GM19372 (cell line): ENCODE results near the gene DHX15.
"Not testable (repeated sequence)": the region's sequence is repeated elsewhere in the genome, so short reads cannot be mapped to it uniquely, and the experiment has no call there.

Source experiments
- ATAC-seq: cut with Tn5 transposase; IDR thresholded peaks from one replicate; pipeline ENCODE4 v1.9.1; 2021; ENCODE audit warnings: mild to moderate bottlenecking, low read depth, moderate library complexity; ENCODE audit not compliant: unreplicated experiment

DHX15 gene

DNA sequence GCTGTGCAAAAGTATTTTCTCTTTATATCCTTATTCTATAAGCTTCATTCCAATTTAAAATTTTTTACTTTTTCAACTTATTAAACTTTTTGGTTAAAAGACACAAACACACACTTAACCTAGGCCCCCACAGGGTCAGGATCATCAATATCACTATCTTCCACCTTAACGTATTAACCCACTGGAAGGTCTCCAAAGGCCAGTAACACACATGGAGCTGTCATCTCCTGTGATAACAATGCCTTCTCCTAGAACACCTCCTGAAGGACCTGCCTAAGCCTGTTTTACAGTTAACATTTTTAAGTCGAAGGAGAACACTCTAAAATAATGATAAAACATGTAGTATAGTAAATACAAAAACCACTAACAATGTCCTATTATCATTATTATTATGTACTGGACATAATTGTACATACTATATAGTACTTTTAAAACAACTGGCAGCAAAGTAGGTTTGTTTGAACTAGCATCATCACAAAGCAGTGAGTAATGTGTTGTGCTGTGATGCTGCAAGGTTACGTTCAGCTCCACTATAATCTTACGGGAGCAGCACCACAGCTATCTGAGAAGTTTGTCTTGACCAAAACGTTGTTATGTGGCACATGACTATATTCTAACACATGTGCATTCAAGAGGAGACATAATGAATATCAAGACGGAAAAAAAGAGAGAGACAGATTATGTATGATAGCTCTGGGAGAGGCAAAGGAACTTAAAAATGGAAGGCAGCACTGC lies 33.7 kb downstream of the DHX15 start:
- no peak for ATAC-seq

GRCh38 chr4:24547979-24548378 lies 36.4 kb downstream of the DHX15 start:
- no peak for ATAC-seq

DNA sequence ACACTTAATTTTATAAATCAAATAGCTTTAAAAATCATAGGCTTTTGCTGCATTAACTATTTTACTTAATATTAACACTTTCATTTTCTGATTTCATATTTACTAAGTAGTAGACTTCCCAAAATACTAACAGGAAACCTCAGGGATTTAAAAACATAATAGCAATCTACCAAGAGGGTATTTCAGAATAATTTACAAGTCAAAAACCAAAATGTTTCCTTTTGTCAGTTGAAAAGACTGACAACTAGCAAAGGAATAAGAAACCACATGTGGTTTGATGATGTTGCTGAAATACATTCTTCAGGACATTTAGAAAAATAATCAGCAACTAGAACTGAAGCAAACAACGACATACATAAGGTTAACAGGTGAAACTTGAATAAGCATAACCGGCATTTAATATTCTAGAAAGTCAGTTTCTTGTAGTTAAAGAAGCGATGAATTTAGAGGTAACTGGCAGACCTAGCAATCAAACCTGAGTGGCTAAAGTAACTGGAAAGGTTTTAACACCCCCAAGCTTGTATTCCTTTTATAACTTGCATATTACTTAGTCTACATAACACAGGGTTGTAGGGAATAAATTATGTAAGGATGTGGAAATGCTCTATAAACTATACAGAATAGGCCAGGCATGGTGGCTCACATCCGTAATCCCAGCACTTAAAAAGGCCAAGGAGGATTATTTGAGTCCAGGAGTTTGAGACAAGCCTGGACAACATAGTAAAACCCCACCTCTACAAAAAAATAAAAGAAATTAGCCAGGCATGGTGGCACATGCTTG lies 40.0 kb downstream of the DHX15 start:
- ATAC-seq = no peak

DNA sequence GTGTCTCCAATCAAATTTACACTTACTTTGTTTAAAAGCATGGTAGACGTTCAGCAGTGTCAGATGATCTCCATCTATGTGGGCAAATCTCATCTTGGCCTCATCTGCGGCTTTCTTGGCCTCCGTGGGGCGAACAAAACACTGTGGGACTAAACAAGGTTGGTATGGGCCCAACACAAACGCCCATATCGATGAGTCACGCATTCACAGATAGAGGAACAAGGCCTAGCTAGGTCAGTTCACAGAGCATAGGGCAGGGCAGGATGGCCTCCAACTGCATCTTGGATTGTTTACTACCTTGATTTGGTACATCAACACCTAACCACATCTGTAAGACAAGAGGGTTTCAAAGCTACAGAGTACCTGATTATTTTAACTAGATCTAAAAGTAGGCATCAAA lies 47.3 kb downstream of the DHX15 start:
- ATAC-seq = no peak

GRCh38 chr4:24535399-24535798 lies 49.0 kb downstream of the DHX15 start:
- no peak for ATAC-seq

DNA sequence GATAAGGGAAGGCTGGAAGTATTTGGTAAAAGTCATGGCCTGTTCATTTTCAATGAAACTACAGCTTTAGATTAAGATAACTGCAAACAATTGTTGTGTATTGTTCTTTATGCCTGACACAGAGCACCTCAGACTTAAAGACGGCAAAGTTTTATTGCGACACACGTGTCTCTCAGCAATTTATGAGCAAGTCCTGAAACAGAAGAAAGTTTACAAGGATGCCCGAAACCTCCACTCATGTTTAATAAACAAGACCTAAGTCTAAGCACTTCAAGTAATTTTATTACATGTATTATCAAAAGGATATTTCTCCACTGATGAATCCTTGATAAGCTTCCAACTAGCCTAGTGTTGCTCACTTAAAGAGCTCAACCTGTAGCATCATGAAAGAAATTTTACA lies 51.0 kb downstream of the DHX15 start:
- ATAC-seq = no peak

DNA sequence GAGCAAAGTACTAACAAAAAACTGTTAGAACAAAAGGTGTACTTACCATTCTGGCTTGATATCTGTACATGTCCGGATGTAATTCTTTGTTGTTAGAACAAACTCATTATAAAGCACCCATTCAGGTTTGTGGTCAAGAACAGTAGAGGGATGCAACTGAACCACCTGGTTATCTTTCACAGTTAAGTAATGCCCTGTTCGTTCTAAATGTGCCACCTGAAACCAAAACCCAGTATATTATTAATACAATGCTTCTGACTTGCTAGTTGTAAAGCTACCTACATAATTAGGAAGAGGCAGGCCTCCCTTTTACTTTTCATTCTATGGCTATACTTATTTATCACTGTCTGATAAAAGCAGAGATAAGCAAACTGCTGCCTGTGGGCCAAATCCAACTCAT lies 54.8 kb downstream of the DHX15 start:
- ATAC-seq = no peak

GRCh38 chr4:24527371-24527770 lies 57.0 kb downstream of the DHX15 start:
- ATAC-seq = no peak

DNA sequence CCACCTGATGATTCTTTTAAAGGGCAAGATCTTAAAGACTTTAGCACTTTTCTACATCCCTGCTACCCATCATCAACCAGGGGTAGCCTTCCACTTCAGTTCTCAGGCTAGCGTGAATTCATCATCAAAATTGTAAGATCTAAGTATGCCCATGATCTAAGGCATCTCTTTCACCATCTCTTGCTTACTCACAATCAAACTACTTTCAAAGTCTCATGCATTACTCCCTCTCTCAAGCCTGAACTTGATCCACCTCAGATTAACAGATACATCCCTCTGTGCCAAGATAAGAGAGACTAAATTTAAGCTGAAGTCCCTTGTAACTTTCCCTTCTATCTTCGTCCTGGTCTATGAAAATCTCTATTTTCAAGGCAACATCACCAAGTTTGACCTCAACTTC lies 62.8 kb downstream of the DHX15 start:
- ATAC-seq = no peak

GRCh38 chr4:24519649-24520048 lies 64.7 kb downstream of the DHX15 start:
- ATAC-seq = no peak

- ATAC-seq = no peak
These were observed 66.7 kb downstream of the DHX15 start for GRCh38 chr4:24517676-24518075.

DNA sequence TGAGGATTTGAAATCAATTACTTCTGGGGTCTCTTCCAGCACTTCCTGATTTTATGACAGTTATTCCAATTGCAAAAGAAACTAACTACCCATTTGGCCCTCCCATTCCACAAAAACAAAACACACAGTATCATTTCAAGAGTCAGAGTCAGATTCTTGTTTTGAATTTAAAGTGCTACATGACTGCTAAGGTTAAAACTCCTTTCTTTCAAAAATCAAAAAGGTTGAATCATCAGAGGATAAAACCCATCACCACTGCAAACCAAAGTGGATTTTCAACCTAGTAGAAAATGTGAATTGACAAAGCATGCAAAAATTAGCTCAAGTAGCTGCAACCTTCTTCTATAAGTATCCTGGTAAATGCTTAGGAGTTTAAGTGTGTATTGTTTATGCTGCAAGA lies 67.4 kb downstream of the DHX15 start:
- ATAC-seq = no peak

GRCh38 chr4:24515698-24516097 lies 68.7 kb downstream of the DHX15 start:
- no peak for ATAC-seq

DNA sequence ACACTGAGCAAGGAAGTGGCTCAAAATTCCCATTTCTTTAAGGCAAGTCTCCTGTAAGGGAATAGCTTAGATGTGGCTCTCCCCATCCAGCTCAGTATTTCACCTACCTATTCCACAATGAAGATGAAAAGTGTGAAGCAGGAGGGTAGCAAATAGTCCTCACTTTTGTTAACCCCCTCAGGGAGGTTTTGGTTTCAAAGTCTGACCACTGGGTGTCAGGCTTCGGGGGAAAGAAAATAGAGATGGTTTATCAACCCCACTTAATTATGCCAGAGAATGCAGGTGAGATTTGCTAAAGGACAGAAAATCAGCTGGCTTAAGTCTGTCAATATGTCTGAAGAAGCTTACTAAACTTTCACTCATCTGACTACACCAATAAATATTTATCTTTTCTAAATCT lies 69.5 kb downstream of the DHX15 start:
- ATAC-seq = no peak

DNA sequence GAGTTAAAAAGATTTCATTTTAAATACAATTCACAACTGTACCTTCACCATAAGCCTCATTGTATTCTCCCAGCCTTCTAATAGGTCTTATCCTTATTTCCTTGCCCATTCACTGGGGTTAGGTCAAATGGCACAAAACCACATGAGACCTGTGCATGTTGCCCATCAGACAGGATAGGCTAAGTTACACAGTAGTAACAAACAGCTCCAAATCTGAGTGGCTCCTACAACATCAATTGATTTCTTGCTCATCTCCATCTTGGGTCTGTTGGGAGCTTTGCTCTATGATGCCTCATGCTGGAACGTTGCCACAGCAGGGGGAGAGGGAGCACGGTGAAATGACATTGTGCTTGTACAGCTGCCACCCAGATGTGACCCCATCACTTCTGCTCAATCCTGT lies 70.6 kb downstream of the DHX15 start:
- no peak for ATAC-seq

GRCh38 chr4:24511371-24512063 lies 72.8 kb downstream of the DHX15 start:
- ATAC-seq = no peak

DNA sequence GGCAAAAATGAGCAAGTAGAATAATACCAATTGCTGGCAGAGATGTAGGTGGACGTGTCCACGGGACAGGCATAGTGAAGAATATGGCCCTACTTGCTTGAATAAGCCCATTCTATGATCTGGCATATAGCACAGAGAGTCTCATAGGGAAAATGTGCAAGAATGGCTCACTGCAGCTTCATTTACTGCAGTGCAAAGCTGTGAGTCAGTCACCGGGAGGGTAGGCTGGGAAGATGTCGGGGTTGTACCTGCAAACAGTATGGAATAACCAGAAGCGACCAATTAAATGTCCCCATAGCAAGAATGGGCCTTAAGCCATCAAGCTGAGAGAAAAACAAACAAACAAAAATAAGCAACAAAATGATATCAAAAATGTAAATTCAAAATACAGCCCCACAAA lies 74.3 kb downstream of the DHX15 start:
- ATAC-seq = no peak

- no peak for ATAC-seq
These were observed 75.8 kb downstream of the DHX15 start for GRCh38 chr4:24508541-24508940.

DNA sequence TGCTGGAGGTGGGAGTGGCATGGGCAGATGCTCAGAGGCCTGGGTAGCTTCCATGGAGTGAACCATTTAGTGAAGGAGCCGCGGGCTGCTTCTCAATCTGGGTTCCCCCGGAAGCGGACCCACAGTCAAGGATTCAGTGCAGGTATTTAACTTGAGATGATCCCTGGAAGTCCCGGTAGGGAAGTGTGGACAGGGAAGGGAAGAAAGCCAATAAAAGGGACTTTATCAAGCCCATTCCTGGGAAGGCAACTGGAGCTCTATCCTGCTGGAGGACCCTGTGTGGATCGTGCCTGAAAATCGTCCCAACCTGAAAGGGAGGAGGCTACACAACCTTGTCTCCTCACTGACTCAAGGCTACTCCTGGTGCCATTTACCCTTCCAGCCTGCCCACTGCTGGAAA lies 76.9 kb downstream of the DHX15 start:
- ATAC-seq = no peak

- not testable (repeated sequence) for ATAC-seq
These were observed 81.3 kb downstream of the DHX15 start for GRCh38 chr4:24503090-24503489.

DNA sequence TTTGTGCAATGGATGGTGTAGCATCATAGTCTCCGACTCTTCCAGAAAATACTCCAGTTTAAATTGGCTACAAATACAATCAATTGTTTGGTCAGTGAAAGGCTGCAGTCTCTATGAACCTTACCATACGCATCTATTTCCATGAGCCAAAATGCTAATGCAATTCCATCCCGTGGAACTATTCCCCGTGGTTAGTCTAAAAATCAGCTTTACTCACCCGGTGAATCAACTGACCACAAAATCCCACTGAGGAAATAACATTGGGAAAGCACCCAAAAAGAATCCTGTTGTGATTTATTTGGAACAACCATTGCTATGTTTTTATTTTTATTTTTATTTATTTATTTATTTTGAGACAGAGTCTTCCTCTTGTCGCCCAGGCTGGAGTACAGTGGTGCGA lies 87.1 kb downstream of the DHX15 start:
- no peak for ATAC-seq

DNA sequence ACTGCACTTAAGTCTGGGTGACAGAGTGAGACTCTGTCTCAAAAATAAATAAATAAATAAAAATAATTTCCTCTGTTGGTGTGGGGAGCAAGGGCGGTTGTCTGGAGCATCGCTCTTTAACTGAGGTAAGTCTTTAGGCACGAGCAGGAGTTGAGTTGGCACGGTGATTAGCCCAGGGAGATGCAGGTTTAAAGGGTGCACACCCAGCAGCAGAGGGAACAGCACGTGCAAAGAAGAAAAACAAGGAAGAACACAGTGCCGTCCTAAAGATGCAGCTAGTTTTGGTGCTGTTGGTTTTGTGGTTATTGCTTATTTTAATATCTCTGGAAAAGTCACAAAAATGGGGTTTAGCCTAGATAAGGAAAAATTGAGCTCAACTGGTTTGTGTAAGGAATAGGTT lies 87.8 kb downstream of the DHX15 start:
- no peak for ATAC-seq
